GM19023 (cell line): ENCODE data around the gene KRTAP10-1.
"Not testable (repeated sequence)": the region's sequence is repeated elsewhere in the genome, so short reads cannot be mapped to it uniquely, and the experiment has no call there.

Experiments
- ATAC-seq: cut with Tn5 transposase; IDR thresholded peaks from one replicate; pipeline ENCODE4 v1.9.1; 2021; ENCODE audit warnings: mild to moderate bottlenecking, moderate library complexity; ENCODE audit not compliant: unreplicated experiment

Gene KRTAP10-1

DNA sequence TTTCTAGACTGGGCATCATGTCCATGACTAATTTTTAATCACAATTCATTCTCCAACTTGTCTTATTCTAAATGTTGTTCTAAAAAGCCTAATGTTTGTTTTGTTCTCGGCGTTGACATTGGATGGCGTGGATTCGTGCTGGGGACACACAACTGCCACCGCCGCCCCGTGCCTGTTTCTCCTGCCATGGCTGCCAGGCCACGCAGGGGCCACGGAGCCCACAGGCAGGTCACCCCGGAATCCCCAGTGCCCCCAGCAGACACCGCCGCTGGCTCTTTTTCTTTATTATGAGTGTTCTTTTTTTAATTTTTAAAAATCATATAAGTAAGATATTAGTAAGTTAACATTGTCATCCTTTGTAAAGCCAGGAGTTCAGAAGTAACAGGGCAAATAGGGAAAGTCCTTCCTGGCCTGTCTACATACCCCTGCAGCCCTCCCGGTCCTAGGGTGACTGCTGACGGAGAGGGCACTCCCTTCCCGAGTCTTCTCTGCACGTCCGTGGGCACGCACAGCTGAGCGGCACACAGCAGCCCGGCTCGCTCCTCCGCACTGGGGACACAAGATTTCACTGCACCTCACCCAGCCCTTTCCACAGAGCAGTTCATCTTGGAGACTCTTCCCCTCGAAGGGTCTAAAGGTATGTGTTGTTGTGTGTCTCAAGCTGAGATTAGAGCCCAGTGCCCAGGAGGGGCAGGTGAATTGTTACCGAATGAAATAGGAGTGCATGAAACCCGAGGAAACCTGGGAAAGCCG lies 32.1 kb downstream of the KRTAP10-1 start:
- no peak for ATAC-seq

DNA sequence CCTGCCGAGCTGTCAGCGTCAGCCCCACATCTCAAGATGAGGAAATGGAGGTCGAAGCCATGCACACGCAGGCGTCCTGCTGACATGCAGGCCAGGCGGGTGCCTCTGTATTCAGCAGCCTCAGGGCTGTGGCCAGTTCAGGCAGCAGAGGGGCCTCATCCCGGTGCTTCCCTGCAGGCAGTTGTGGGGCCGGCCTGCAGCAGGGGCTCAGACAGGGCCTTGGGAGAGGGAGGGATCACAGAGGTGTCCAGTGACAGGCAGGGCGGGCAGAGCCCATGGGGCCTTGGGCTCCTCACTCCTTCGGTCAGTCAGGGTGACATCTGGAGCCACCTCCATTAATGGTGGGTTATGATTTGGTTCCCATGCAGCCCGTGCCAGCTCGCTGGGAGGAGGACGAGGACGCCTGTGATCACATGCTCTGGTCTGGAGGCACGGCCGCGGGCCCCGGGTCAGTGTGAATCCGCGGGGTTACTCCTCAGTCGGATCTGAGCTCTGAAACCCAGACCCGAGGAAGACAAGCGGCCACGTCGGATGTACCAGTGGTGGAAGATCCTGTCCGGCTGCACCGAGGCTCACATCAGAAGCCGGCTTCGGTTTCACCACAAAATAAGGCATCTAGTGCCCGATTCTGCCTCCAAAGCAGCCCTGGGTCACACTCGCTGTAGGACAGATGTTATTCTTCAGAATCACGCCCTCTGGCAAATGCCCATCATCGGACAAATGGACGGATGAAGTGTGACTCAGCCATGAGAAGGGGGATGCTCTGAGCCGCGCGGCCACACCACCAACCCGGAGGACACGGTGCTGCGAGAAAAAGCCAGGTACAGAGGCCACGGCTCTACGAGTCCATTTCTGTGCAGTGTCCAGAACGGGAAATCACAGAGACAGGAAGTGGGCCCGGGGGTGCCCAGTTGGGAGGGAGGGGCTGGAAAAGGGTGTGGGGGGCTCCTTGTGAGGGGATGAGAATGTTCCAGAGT lies 33.4 kb downstream of the KRTAP10-1 start:
- ATAC-seq = no peak

DNA sequence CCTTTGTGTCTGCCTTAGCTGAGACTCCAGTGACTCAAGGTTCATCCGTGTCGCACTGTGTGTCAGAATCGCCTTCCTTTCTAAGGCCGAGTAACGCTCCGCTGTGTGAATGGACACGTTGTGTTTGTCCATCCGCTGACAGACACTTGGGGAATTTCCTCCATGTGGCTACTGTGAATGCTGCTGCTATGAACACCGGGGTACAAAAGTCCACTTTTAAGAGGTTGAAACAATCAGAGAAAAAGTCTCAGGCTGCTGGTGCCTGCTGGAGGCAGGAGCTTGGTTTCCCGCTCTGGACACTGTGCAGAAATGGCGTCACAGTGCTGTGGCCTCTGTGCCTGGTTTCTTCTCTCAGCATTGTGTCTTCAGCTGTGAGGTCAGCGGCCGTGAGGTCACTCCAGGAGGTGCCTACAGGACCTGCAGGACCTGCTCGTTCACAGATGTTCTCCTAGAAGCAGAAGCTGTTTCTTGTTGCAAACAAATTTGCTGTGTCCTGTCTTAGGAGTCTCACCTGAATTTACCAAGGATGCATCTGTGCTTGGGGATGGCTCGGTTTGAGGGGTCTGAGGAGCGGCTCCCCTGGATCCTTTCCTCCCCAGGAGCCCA lies 34.2 kb downstream of the KRTAP10-1 start:
- no peak for ATAC-seq

DNA sequence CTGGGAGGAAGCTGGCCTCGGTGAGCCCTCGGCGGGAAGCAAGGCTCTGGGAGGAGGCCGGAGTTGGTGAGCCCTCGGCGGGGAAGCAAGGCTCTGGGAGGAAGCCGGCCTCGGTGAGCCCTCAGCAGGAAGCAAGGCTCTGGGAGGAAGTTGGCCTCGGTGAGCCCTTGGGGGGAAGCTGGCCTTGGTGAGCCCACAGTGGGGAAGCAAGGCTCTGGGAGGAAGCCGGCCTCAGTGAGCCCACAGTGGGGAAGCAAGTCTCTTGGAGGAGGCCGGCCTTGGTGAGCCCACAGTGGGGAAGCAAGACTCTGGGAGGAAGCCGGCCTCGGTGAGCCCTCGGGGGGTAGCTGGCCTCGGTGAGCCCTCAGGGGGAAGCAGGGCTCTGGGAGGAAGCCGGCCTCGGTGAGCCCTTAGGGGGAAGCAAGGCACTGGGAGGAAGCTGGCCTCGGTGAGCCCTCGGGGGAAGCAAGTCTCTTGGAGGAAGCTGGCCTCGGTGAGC lies 36.0 kb downstream of the KRTAP10-1 start:
- ATAC-seq = no peak

DNA sequence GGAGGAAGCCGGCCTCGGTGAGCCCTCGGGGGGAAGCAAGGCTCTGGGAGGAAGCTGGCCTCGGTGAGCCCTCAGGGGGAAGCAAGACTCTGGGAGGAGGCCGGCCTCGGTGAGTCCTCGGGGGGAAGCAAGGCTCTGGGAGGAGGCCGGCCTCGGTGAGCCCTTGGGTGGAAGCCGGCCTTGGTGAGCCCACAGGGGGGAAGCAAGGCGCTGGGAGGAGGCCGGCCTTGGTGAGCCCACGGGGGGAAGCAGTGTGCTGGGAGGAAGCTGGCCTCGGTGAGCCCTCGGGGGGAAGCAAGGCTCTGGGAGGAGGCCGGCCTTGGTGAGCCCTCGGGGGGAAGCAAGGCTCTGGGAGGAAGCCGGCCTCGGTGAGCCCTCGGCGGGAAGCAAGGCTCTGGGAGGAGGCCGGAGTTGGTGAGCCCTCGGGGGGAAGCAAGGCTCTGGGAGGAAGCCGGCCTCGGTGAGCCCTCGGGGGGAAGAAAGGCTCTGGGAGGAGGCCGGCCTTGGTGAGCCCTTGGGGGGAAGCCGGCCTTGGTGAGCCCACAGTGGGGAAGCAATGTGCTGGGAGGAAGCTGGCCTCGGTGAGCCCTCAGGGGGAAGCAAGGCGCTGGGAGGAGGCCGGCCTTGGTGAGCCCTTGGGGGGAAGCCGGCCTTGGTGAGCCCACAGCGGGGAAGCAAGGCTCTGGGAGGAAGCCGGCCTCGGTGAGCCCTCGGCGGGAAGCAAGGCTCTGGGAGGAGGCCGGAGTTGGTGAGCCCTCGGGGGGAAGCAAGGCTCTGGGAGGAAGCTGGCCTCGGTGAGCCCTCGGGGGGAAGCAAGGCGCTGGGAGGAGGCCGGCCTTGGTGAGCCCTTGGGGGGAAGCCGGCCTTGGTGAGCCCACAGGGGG lies 36.7 kb downstream of the KRTAP10-1 start:
- ATAC-seq = not testable (repeated sequence)

DNA sequence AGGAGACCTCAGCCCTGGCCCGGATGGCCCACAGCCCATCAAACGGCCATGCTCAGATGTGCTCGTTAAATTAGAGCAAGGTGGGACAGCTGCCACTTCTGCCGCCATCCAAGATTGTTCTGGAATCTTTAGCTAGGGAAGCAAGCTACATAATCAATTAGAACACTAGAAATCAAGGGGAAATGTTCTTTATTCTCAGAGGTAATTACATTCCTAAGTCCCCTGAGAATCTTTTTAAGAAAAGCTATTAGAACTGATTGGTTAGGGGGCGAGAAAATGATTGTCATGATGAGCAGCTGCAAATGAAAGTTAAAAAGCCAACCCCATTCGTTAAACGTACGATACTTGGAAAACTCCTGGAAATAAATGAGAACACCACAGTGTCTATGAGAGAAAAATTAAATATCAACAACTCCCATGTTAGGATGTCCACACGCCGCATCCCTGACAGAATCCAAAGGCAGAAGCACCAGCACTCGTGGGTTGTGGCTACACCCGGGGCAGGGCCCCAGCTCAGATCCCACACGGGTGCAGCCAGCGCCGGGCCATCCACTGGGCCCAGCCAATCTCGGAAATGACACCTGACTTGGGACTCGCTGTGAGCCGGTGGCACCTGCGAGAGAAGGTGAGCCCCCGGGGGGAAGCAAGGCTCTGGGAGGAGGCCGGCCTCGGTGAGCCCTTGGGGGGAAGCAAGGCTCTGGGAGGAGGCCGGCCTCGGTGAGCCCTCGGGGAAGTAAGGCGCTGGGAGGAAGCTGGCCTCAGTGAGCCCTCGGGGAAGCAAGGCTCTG lies 37.6 kb downstream of the KRTAP10-1 start:
- no peak for ATAC-seq

DNA sequence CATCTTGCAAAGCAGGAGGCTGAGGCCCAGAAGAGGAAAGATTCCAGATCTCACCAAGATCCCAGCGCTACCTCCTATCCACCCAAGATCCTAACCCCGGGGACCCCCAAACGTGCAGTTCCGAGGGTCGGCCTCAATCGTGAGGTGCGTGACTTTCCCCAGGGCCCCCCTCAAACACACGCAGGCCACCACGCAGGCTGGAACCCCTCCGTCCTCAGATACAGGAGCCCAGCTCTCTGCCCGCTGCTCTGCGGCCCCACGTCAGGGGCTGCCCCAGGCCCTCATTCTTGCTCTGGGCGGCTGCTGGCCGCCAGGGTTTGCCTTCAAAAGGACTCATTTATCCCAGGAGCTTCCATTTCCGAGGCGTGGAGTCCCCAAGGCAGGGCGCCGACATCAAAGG lies 39.9 kb downstream of the KRTAP10-1 start:
- no peak for ATAC-seq

DNA sequence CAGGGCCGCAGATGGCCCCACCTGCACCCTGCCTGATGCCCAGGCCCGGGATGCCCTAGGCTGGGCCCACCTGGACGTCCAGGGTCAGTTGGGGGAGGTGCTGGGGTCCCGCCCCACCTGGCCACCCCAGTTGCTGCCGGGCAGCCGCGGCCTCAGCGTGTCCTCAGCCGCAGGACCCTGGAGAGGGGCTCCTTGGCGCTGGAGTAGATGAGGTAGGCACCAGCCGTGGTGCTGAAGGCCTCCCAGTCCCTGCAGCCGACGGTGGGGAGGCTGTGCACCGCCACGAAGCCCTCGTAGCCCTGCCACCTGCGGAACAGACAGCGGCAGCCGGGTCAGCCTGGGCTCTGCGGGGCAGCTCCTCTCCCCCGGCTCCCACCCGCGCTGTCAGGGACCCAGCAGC lies 40.4 kb downstream of the KRTAP10-1 start:
- no peak for ATAC-seq

DNA sequence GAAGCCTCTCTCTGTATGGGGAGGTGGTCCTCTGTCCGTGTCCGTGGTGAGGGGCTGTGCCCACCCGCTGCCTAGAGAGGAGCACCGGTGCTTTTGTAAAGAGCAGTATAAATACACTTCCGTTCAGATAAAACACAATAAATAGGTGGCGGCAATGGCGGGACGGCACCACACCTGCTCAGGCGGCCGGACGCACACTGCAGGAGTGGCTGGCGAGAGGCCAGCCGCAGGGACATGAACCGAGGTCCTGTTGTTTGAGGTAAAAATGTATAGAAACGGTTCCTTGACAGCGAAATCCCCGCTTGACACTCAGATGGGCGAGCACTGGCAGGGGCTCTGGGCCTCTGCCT lies 40.8 kb downstream of the KRTAP10-1 start:
- ATAC-seq = no peak

DNA sequence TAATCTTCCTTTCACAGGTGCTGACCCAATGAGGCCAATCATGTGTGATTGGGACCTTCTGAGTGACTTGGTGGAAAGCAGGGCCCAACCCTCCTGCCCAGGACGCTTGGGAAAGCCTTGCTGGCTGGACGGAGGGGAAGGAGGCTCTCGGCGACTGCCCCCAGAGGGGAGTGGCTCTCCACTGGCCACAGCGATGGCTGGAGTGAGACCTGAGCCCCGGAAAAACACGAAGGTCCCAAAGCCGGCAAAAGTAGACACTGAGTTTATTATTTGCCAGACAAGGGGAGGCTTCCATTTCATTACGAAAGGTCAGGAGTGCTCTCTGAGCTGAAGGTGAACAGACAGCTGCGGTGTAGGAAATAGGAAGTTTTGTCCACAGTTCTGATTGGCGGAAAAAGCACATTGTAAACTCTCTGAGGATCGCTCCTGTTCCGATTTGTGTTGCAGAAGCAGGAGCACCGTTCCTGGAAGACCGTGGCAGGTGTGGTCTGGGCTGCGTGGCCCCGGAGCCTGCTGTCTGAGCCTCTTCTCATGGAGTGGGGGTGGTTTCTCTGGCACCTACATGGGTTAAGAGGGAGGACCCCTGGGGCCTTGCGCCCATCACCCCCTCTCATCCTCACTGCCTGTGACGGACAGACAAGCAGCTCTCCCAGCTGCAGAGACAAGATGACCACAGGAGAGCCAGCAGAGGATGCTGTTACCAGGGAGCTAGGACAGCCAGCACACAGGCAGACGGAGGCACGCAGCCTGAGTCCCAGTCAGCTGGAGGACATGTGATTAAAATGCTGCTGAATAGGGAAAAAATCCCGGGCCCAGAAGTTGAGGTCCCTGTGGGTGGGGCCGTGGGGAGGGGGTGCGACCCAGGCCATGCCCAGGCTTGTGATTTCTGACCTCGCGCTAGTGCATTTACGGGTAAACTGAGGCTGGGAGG lies 41.5 kb downstream of the KRTAP10-1 start:
- ATAC-seq = no peak

DNA sequence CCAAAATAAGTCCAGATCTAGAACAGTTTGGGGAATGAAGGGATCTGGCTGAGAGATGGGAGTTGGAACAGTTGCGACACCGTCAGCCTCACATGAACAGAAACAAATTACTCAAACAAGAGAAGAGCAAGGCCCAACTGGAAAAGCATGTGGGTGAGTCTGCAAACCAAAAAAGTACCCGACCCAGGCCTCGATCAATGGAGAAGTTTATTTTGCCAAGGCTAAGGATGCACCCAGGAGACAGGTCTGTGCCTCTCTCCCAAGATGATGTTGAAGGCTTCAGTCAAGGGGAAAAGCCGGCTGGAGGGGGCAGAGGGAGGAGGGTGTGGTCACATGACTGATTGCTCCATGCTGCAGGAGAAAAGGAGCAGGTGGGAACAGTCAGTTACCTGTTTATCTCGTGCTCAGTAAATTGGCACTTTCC lies 42.3 kb downstream of the KRTAP10-1 start:
- ATAC-seq = no peak

DNA sequence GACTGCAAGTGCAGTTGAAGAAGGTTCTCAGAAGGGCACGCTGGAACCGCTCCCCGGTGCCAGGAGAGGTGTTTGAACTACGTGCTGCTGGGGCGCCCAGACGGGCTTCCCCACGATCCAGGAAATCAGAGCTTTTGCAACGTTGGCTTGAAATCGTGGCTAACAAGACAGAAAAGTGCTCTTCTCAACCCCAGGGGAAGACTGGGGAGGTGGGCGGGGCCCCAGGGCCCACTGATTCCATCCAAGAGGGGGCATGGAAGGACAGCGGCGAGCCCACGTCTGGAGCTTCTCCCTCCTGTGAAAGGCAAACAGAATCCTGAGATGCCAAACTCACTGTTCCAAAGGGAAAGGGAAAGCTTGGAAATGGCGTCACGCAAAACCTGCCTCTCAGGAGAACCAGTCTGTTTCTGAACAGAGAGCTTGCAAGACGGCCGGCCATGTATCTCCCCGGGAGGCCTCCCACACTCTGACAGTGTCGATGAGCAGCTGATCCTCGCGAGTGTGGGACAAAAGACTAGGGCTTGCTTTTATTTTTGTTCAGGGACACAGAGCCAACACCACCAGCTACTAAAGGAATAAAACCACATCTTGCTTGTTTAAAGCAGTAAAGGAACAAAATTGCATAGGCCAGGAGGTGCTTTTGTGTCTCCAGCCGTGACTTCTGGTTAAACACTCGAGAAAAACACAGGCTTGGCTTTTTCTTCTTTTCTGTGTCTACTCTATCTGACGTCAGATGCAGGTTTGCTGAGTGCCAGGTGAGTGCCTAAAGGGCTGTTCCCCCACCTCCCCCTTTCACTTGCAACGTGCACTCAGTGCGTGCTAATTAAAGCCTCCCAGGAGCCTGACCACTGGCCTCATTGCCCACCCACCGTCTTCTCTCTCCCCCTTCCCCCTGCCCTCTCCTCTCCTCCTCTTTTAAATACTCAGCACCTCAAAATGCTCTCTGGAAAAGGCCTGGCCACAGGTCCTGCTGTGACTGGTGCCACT lies 43.1 kb downstream of the KRTAP10-1 start:
- ATAC-seq = no peak

DNA sequence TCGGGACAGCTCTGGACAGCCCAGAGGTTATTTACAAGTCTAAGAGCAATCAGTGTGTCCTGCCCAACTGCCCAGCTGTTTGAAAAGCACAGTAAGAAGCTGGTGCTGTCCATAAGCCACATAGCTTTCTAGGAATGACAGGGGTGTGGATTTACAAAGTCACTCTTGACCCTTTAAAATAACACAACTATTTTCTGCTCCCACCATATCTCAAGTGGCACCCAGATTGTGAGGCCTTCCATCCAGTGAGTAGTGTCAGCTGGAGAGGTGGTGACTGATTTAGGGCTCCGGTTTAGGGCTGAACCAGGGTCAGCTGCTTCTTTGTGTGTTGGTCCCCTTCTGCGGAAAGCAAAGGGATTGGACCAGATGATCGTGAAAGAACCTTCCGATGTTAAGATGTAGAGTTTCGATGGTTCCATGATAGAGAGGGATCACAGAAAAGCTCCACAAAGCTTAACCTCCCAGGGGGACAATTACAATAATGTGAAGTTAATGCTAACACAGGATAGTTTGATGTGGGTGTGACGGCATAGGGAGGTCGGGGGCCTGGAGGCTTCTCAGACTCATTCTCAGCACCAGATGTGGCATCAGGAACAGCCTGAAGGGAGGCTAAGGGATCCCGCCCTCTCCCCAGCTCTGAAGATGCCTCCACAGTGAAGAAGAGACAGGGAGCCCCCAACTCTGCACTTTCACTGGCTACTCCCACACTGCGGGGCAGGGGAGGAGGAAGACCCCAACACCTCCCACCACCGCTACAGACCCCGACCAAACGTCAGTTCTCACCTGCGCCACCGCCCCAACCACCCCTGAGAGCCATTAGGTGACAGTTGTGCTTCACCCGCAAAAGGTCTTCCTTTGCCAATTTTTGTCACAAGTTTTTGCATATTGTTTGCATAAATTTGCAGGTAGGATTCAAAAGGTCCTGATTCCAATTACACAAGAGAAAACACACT lies 44.1 kb downstream of the KRTAP10-1 start:
- no peak for ATAC-seq

DNA sequence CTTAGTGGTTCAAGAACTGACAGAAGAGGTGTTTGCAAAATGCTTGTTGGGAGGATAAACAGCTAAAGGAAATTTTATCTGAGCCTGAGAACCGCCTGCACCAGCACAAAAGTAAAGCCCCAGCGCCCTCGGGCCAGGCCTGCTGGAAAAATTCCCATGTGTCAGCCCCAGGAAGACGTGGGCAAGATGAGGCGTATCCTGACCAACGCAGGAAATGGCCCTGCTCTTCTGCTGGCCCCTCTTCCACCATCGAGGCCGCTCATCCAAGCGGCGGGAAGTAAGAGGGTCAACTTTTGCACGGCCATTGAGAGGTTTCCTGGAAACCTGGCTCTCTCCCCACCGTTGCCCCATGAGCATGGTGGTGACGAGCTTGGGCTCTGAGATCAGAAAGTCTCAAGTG lies 45.0 kb downstream of the KRTAP10-1 start:
- no peak for ATAC-seq

DNA sequence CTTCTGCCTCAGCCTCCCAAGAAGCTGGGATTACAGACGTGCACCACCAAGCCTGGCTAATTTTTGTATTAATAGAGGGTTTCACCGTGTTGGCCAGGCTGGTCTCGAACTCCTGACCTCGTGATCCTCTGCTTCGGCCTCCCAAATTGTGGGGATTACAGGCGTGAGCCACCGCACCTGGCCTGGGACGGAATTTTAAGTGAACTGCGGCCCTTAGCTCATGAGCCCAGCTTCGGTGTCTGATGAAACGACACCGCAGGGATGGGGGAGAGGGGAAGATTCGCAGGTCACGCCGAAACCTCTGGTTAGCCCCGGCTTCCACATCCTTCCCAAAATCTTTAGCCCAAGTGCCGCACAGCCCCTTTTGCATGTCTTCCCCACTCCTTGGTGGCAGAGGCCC lies 45.6 kb downstream of the KRTAP10-1 start:
- no peak for ATAC-seq
